Inflammatory macrophage treated with lipopolysaccharide for 1 hour (primary cell): ENCODE measurements around the gene PALMD.
A peak's percentile ranks its signal among the peaks of the same experiment; 100 is the strongest.

ENCODE experiments used
- DNase-seq, 2 donors: peaks; one replicate each; pipeline ENCODE4 v3.0.0-alpha.2; 2020 to 2022

The PALMD gene

DNA sequence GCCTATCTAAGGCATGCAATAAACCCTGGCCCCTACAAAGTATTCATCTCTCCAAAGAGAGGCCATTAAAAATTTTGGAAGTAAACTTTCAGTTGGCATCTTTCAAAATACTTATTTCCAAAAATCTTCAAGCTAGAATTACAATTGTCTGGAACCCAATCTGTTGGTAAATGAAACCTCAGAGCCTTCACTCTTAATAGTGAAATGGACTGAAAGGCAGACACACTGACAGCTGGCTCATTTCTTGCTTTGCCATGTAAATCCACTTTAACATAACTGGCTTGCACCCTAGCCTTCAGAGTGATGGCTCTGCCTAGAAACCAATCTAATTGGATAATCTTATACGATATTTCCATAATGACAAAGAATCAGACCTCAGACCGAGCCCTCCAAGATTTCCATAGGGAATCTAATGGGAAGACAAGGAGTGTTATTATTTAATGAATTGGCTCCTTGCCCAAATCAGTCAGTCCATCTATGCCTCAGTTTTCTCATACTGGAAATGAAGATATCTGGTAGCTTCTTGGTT lies 9.2 kb upstream of the PALMD start:
- no peak for DNase-seq

GRCh38 chr1:99638853-99639252 lies 7.1 kb upstream of the PALMD start:
- no peak for DNase-seq

GRCh38 chr1:99639408-99639807 lies 6.5 kb upstream of the PALMD start:
- DNase-seq = no peak

- no peak for DNase-seq
Observed at GRCh38 chr1:99639945-99640344, 6.0 kb upstream of the PALMD start.

DNA sequence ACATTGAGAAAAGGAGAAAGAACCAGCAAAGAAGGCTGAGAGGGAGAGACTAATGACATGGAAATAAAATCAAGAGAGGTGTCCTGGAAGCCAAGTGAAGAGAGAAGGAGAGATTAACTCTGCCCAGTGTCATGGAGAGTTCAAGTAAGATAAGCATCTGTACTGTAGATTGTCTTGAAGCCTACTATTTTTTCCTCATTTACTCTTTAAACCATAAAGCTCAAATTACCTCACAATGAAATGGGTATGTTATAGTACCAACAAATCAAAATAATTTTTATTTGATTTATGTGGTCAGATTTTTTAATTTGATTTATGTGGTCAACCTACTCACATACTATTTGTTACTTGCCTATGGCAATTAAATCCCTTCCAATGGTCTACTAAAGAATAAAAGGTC lies 5.2 kb upstream of the PALMD start:
- DNase-seq = no peak

- no peak for DNase-seq
Observed at GRCh38 chr1:99641558-99641957, 4.4 kb upstream of the PALMD start.

- DNase-seq = no peak
Observed at GRCh38 chr1:99642053-99642452, 3.9 kb upstream of the PALMD start.

- DNase-seq = no peak
Observed at GRCh38 chr1:99643021-99643779, 2.7 kb upstream of the PALMD start.

GRCh38 chr1:99644279-99645004 lies 1.5 kb upstream of the PALMD start:
- no peak for DNase-seq

GRCh38 chr1:99645203-99645602 lies 710 bp upstream of the PALMD start:
- DNase-seq = no peak

GRCh38 chr1:99646868-99647267 lies 955 bp downstream of the PALMD start:
- DNase-seq = no peak

DNA sequence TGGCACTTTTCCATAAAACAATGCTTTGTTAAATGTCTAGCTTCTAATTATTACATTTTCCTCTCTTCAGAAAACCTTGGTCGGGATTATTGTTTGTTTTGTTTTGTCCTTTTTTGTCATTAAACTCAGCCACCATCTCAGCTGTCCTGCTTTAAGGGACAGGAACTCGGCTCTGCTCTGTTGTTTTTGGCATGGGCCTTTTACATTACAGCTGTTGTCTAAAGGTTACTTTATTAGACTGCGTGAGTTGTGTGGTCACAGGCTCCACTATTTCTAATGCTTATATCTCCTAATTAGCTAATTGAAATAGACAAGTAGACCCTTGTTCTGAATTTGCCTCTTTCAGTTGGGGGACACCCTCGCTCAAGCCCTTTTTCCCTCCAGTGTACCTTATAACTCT lies 1.6 kb downstream of the PALMD start:
- DNase-seq = no peak

DNA sequence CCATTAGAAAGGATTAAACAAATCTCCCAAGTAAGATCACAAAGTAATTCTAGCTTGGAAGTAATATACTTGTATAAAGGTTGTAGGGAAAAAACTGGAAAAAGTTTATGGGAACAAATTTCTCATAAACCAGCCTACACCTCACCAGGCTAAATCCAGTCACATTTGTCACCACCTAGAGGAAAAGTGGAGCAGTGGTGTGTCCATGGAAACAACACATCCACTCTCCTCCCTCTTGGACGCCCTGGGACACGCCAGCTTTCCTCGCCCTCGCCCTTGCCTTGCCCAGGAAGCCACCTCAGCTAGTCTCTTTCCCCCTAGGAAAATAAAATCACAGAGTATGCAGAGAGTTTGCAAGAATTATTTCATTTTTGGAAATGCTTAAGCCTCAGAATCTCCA lies 2.2 kb downstream of the PALMD start:
- DNase-seq = no peak

DNA sequence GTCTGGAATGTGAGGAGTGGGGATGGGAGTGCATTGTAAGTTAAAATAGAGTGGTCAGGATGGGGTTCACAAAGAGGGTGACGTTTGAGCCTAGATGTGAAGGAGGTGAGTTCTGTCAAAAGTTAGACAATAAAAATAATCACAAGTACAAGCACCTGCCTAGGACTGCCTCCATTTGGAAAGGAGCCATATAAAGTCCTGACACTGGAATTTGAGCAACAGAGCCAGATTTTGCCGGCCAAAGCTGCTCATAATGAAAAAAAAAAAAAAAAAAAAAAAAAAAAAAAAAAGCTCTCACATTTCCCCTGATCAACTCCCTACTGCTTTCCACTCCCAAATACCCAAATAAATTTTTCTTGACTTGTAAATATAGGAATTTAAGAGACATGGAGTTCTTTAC lies 4.1 kb downstream of the PALMD start:
- no peak for DNase-seq

DNA sequence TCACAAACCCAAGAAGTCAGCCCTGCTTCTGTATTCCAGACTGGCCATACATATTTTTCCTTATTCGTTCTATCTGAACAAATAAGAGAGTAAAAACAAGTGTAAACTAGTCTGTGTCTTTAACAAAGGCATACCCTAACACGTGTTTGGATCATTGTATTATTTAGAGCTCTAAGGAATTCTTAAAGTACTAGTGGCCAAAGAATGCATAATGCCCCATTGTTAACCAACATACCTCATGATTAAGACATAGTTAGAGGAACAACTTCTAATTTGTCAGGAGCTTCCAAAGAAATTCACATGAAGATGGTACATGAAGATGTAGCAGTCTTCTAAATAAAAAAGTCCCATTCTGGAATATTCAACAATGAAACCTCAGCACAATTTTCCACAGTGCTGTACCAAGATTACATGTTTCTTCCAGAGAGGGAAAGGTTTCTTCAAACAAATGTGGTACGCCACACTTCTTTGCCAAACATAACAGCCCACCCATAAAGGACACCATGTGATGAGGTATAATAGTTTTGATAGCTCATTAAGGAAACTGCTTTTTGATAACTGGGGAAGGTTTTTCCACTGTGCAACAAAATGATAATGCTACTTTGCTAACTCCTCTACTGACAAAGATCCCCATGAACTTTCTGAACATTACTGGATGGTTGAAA lies 5.0 kb downstream of the PALMD start:
- DNase-seq = no peak

- no peak for DNase-seq
Observed at GRCh38 chr1:99652881-99653281, 7.0 kb downstream of the PALMD start.

- no peak for DNase-seq
Observed at GRCh38 chr1:99655376-99655775, 9.5 kb downstream of the PALMD start.

DNA sequence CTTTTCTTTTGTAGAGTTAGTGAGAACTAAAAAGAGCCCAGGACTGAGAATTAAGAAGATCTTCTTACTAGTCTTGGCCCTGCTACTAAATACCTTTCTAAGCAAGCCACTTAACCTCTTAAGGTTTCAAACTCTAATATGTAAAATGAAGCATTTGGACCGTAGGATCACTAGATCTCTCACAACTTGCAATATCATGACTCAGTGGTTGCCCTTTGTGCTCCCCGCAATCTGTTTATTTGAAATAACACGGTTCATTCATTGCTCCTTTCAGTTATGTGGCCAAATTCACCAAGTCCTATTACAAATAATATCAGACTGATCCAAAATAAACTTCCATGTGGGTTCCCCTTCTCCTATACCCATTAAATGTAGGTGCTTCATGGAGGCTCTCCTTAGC lies 10.8 kb downstream of the PALMD start:
- no peak for DNase-seq

- DNase-seq = no peak
Observed at GRCh38 chr1:99657213-99658030, 11.5 kb downstream of the PALMD start.

DNA sequence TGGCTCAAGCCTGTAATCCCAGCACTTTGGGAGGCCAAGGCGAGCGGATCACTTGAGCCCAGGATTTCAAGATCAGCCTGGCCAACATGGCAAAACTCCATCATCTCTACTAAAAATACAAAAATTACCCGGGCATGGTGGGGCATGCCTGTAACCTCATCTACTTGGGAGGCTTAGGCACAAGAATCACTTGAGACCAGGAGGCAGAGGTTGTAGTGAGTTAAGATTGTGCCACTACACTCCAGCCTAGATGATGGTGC lies 12.0 kb downstream of the PALMD start:
- no peak for DNase-seq

DNA sequence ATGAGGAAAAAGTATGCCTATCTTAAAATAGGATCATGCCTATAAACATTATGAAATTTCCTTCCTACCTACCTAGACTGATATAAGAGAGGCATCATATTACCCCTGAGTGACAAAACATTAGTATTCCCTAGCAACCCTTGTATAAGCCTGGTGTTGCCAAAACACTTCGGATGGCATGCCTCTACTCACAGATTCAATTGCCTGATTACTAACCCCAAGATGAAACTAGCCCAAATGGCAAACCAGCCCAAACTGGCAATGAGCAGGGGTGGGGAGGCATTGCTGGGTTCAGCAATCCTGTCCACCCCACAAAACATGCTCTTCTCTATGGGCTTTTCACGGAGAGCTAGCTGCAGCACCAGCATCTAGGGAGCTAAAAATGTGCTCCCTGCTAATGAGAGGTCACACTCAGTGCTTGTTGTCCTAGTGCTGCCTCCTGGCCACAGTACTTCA lies 13.9 kb downstream of the PALMD start:
- no peak for DNase-seq

DNA sequence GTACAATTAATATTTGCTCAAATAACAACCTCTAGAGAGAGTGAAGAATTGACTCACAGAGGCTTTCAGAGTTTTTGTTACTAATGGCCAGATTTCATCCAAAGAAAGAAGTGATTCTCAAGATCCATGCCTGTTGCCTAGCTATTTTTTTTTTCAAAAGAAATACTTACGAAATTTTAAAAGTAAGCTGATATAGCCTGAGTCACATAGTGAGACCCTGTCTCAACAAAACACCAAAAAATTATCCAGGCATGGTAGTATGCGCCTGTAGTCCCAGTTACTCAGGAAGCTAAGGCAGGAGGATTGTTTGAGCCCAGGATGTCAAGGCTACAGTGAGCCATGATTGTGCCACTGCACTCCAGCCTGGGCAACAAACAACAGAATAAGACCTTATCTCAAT lies 14.6 kb downstream of the PALMD start:
- DNase-seq = no peak

DNA sequence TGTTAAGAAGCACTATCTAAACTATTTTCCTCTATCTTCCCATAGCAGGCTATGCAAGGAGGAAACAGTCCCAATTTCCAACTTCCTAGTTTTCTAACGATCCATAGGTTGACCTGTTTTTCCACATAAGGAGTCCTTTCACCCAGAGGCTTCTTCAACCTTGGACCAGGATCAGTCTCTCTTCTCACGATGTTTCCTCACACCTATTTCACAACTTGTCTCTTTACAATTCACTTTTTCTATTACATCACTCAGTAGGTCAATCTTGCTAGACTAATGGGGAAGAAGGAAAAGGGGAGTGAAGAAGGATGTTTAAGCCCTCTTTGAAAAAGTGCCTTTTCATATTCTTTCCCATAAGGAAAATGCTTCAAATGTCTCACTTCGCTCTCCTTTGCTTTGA lies 15.9 kb downstream of the PALMD start:
- peak in 1 of 2 donors; percentile 5 for DNase-seq
